GM23338 (cell line): ENCODE measurements around the gene OR8D1. TPM values are rescaled to one million over a fixed set of nuclear protein-coding genes. Genes with fewer than 3 reads are reported as not detected.

Experiments
- ATAC-seq: fragments of 200-7000 bp; cut with Tn5 transposase; 3 replicates; pipeline ENCODE4 v1.9.1; 2020
- DNase-seq: peaks from one replicate; pipeline ENCODE4 v3.0.0-alpha.2; 2015; ENCODE audit warnings: low spot score
- H2AFZ ChIP-seq: fragments of 200-600 bp; sonication (generic); 2 replicates; pipeline ENCODE4 v1.8.0; 2016; ENCODE audit warnings: antibody characterized with exemption, mild to moderate bottlenecking, moderate library complexity
- H3F3A ChIP-seq: fragments of 200-600 bp; sonication (generic); replicated peaks from 2 replicates; pipeline ENCODE4 v1.8.0; 2017; ENCODE audit warnings: antibody characterized with exemption, mixed run types, low read depth
- H3K27ac ChIP-seq: fragments of 200-600 bp; sonication (generic); 2 replicates; pipeline ENCODE4 v1.6.1; 2016; ENCODE audit warnings: low read depth
- H3K27me3 ChIP-seq: fragments of 200-600 bp; sonication (generic); 2 replicates; pipeline ENCODE4 v1.8.0; 2016; ENCODE audit warnings: mild to moderate bottlenecking, mixed run types, moderate library complexity; ENCODE audit not compliant: insufficient read depth
- H3K36me3 ChIP-seq: fragments of 200-600 bp; sonication (generic); 2 replicates; pipeline ENCODE4 v1.8.0; 2016; ENCODE audit warnings: mild to moderate bottlenecking; ENCODE audit not compliant: insufficient read depth
- H3K4me1 ChIP-seq: fragments of 200-600 bp; sonication (generic); 2 replicates; pipeline ENCODE4 v1.8.0; 2016; ENCODE audit warnings: mild to moderate bottlenecking, moderate library complexity; ENCODE audit not compliant: insufficient read depth
- H3K4me2 ChIP-seq: fragments of 200-600 bp; sonication (generic); 2 replicates; pipeline ENCODE4 v1.7.1; 2017; ENCODE audit warnings: mixed run types
- H3K4me3 ChIP-seq: fragments of 200-600 bp; sonication (generic); 2 replicates; pipeline ENCODE4 v1.6.1; 2016; ENCODE audit warnings: mixed run types
- H3K79me2 ChIP-seq: fragments of 200-600 bp; sonication (generic); replicated peaks from 2 replicates; pipeline ENCODE4 v1.8.0; 2017; ENCODE audit warnings: mild to moderate bottlenecking; ENCODE audit not compliant: insufficient read depth
- H3K9me2 ChIP-seq: fragments of 200-600 bp; sonication (generic); 2 replicates; pipeline ENCODE4 v1.8.0; 2017; ENCODE audit not compliant: insufficient read depth
- H4K20me1 ChIP-seq: fragments of 200-600 bp; sonication (generic); replicated peaks from 2 replicates; pipeline ENCODE4 v1.8.0; 2017; ENCODE audit warnings: mild to moderate bottlenecking; ENCODE audit not compliant: insufficient read depth
- H3K27ac Mint-ChIP-seq: 2 replicates; pipeline ENCODE4 v1.8.0; 2020; ENCODE audit warnings: inconsistent platforms, mild to moderate bottlenecking, moderate library complexity, mixed read lengths
- H3K27me3 Mint-ChIP-seq: 3 replicates; pipeline ENCODE4 v1.8.0; 2022; ENCODE audit warnings: low read depth, mild to moderate bottlenecking, moderate library complexity, mixed read lengths, inconsistent platforms; ENCODE audit not compliant: insufficient read depth, poor library complexity
- H3K36me3 Mint-ChIP-seq: 3 replicates; pipeline ENCODE4 v1.8.0; 2021; ENCODE audit warnings: low read depth, mild to moderate bottlenecking, inconsistent platforms, moderate library complexity, mixed read lengths
- H3K4me1 Mint-ChIP-seq: 3 replicates; pipeline ENCODE4 v1.8.0; 2020; ENCODE audit warnings: mild to moderate bottlenecking, inconsistent platforms, mixed read lengths
- H3K4me3 Mint-ChIP-seq: 3 replicates; pipeline ENCODE4 v1.8.0; 2021; ENCODE audit warnings: moderate library complexity, mild to moderate bottlenecking, inconsistent platforms, mixed read lengths
- H3K9me3 Mint-ChIP-seq: 3 replicates; pipeline ENCODE4 v1.8.0; 2020; ENCODE audit warnings: moderate library complexity, mild to moderate bottlenecking, inconsistent platforms, mixed read lengths
- CREB1 ChIP-seq: fragments of 250-450 bp; sonication (Bioruptor Pico); IDR thresholded peaks from 2 replicates; pipeline ENCODE4 v1.5.0; 2020; ENCODE audit warnings: low read depth, mild to moderate bottlenecking, moderate library complexity
- CTCF ChIP-seq, 2 experiments: fragments of 200-600 bp in 1 of 2; sonication (generic) in 1 of 2; conservative IDR thresholded peaks; 2 replicates each; pipeline versions ENCODE4 v1.5.1 to v1.6.1; 2016 to 2017; ENCODE audit warnings: antibody characterized with exemption in 2 of 2, low read depth in 2 of 2, mild to moderate bottlenecking in 2 of 2, moderate library complexity in 1 of 2
- ETS1 ChIP-seq: IDR thresholded peaks from 2 replicates; pipeline ENCODE4 v1.6.1; 2016; ENCODE audit warnings: antibody characterized with exemption
- EZH2 ChIP-seq: fragments of 200-600 bp; sonication (generic); IDR thresholded peaks from one replicate; pipeline ENCODE4 v1.8.0; 2017; ENCODE audit warnings: antibody characterized with exemption, mild to moderate bottlenecking, low read depth; ENCODE audit not compliant: unreplicated experiment
- EZH2phosphoT487 ChIP-seq: fragments of 200-600 bp; sonication (generic); IDR thresholded peaks from one replicate; pipeline ENCODE4 v1.8.1; 2018; ENCODE audit warnings: antibody characterized with exemption; ENCODE audit not compliant: unreplicated experiment
- JUNB ChIP-seq: IDR thresholded peaks from one replicate; pipeline ENCODE4 v1.6.1; 2016; ENCODE audit warnings: antibody characterized with exemption; ENCODE audit not compliant: unreplicated experiment
- NANOG ChIP-seq: IDR thresholded peaks from 2 replicates; pipeline ENCODE4 v1.6.1; 2016; ENCODE audit warnings: antibody characterized with exemption, borderline replicate concordance
- REST ChIP-seq: IDR thresholded peaks from one replicate; pipeline ENCODE4 v1.6.1; 2018; ENCODE audit warnings: antibody characterized with exemption; ENCODE audit not compliant: unreplicated experiment
- STAT1 ChIP-seq: IDR thresholded peaks from one replicate; pipeline ENCODE4 v1.6.1; 2016; ENCODE audit warnings: antibody characterized with exemption; ENCODE audit not compliant: unreplicated experiment
- ZNF114 ChIP-seq: fragments of 250-450 bp; sonication (Bioruptor Pico); IDR thresholded peaks from 2 replicates; pipeline ENCODE4 v1.5.0; 2020; ENCODE audit warnings: mild to moderate bottlenecking, moderate library complexity
- polyA plus RNA-seq: library from polyadenylated mRNA; unstranded; fragments of >200 nt; fragmentation: Nextera tagmentation; extraction: Ambion mirVana; gene quantifications from 2 replicates; pipeline ENCODE4 v1.2.1, GENCODE V29; 2016
- total RNA-seq: library from RNA; depleted of rRNA; stranded (reverse); fragments of >200 nt; shearing (Covaris generic); gene quantifications from 2 replicates; pipeline ENCODE4 v1.2.3, GENCODE V29; 2014

OR8D1 gene
- total and polyA plus RNA-seq, 2 experiments from 2014 or later: not detected

GRCh38 chr11:124359566-124359965 is 45.8 kb upstream of the OR8D1 start:
- TF ChIP-seq EZH2 (no peak), REST (no peak), ZNF114 (CRISPR knock-in tag) (no peak), ETS1 (no peak), EZH2phosphoT487 (no peak), JUNB (no peak), NANOG (no peak), CREB1 (no peak), STAT1 (no peak)
- no peaks in the 10 kb centered on the region for H3K36me3 ChIP-seq
- no peak overlapping the region for H3K4me2 ChIP-seq
- no peaks in the 10 kb centered on the region for H4K20me1 ChIP-seq
- H3F3A ChIP-seq: no peaks in the 10 kb centered on the region
- no peak for DNase-seq
- H3K27me3 ChIP-seq: no peaks in the 10 kb centered on the region
- no peaks in the 10 kb centered on the region for H3K79me2 ChIP-seq
- H3K4me3 ChIP-seq: no peak overlapping the region
- no peak overlapping the region for H3K27ac Mint-ChIP-seq
- no peak overlapping the region for H3K27ac ChIP-seq
- no peaks in the 10 kb centered on the region for H3K9me3 Mint-ChIP-seq
- H2AFZ ChIP-seq: no peak overlapping the region
- ATAC-seq: no peak
- H3K4me1 ChIP-seq: no peaks in the 10 kb centered on the region
- H3K27me3 Mint-ChIP-seq: peaks cover 2% of the 10 kb centered on the region
- no peaks in the 10 kb centered on the region for H3K36me3 Mint-ChIP-seq
- no peaks in the 10 kb centered on the region for H3K4me1 Mint-ChIP-seq
- no peak overlapping the region for H3K4me3 Mint-ChIP-seq
- H3K9me2 ChIP-seq: no peaks in the 10 kb centered on the region

DNA sequence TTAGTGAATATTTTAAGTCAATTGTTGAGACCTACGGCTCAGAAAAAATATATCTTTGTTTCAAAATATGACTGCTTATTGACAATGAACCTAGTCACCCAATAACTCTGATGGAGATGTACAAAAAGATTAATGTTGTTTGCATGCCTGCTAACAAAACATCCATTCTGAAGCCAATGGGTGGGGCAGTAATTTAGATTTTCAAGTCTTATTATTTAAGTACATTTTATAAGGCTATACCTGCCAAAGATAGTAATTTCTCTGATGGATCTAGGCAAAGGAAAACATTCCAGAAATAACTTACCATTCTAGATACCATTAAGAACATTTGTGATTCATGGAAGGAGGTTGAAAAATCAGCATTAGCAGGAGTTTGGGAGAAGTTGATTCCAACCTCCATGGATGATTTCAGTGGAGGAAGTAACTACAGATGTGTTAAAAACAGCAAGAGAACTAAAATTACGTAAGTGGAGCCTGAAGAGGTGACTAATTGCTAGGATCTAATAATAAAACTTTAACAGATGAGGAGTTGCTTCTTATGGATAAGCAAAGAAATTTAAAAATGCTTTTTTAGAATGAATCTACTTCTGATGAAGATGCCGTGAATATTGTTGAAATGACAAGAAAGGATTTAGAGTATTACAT is 32.7 kb upstream of the OR8D1 start:
- Histone ChIP-seq H3K27ac (no peak overlapping the region), H4K20me1 (no peaks in the 10 kb centered on the region), H2AFZ (no peak overlapping the region), H3K4me1 (no peaks in the 10 kb centered on the region), H3K4me2 (no peak overlapping the region), H3K4me3 (no peak overlapping the region), H3F3A (no peaks in the 10 kb centered on the region), H3K9me2 (no peaks in the 10 kb centered on the region), H3K36me3 (no peaks in the 10 kb centered on the region), H3K79me2 (no peaks in the 10 kb centered on the region), H3K27me3 (no peaks in the 10 kb centered on the region)
- Mint-ChIP-seq H3K27ac (no peak overlapping the region), H3K4me3 (no peak overlapping the region), H3K36me3 (no peaks in the 10 kb centered on the region), H3K9me3 (peaks cover 3% of the 10 kb centered on the region; the same call in 1 of the 3 replicates), H3K27me3 (no peaks in the 10 kb centered on the region), H3K4me1 (no peaks in the 10 kb centered on the region)
- no peak for ATAC-seq
- DNase-seq: no peak
- TF ChIP-seq NANOG (no peak), EZH2phosphoT487 (no peak), EZH2 (no peak), JUNB (no peak), CTCF (conservative IDR thresholded peaks at IDR 0.05; ENCODE audit: low read depth in 2 of 2) (no peak), REST (no peak), ETS1 (no peak)
